Hypothalamus (tissue), 51 donors: ENCODE measurements around the gene DGCR8.

Source experiments
- DNase-seq, 51 donors: peaks; one replicate each; lab custom pipeline; 2025; lab: John Stamatoyannopoulos, UW

DGCR8 gene

GRCh38 chr22:20107951-20108756 lies 28.1 kb downstream of the DGCR8 start:
- DNase-seq = no peak

- DNase-seq = no peak
Observed at GRCh38 chr22:20108757-20109230, 28.8 kb downstream of the DGCR8 start.

- no peak for DNase-seq
Observed at GRCh38 chr22:20109411-20110358, 29.6 kb downstream of the DGCR8 start.

- no peak for DNase-seq
Observed at GRCh38 chr22:20110359-20110985, 30.4 kb downstream of the DGCR8 start.

GRCh38 chr22:20111045-20111688 lies 31.1 kb downstream of the DGCR8 start:
- DNase-seq = no peak

- peak in 3 of 51 donors; percentile 23 to 31 (median 29) for DNase-seq
Observed at GRCh38 chr22:20111689-20112622, 31.9 kb downstream of the DGCR8 start.

GRCh38 chr22:20112623-20113511 lies 32.8 kb downstream of the DGCR8 start:
- no peak for DNase-seq

GRCh38 chr22:20113551-20114310 lies 33.7 kb downstream of the DGCR8 start:
- DNase-seq = no peak

- DNase-seq = no peak
Observed at GRCh38 chr22:20114506-20115475, 34.8 kb downstream of the DGCR8 start.

- no peak for DNase-seq
Observed at GRCh38 chr22:20115691-20116375, 35.8 kb downstream of the DGCR8 start, which contains the start of gene RANBP1. Gene RANBP1 (plus strand): TSS chr22:20116104. CDS start chr22:20116185, 81 bp downstream.

- DNase-seq = no peak
Observed at GRCh38 chr22:20116376-20116950, 36.4 kb downstream of the DGCR8 start.

- DNase-seq = peak; percentile 82 to 100 (median 96)
Observed at GRCh38 chr22:20116951-20117632, 37.1 kb downstream of the DGCR8 start, which contains the start of gene TRMT2A. Gene TRMT2A (minus strand): TSS chr22:20117226. CDS start chr22:20116906, 320 bp downstream.

- DNase-seq = peak in 3 of 51 donors; percentile 41 to 58 (median 45)
Observed at GRCh38 chr22:20117633-20118299, 37.7 kb downstream of the DGCR8 start.
